Aortic smooth muscle cell (primary cell): ENCODE data around the gene FAM114A1. TPM values are rescaled to one million over a fixed set of nuclear protein-coding genes. Genes with fewer than 3 reads are reported as not detected.

Experiments used
- total RNA-seq: library from RNA; depleted of rRNA; stranded (reverse); fragments of >200 nt; gene quantifications from 2 replicates; pipeline ENCODE4 v1.2.3, GENCODE V29; 2014

The FAM114A1 gene
- 416 and 446 TPM in 2 replicates for total RNA-seq

GRCh38 chr4:38867478-38868058 is at the start of gene FAM114A1:
FAM114A1 (plus strand) TSS chr4:38867806; CDS start chr4:38878079, 10,273 bp downstream.

DNA sequence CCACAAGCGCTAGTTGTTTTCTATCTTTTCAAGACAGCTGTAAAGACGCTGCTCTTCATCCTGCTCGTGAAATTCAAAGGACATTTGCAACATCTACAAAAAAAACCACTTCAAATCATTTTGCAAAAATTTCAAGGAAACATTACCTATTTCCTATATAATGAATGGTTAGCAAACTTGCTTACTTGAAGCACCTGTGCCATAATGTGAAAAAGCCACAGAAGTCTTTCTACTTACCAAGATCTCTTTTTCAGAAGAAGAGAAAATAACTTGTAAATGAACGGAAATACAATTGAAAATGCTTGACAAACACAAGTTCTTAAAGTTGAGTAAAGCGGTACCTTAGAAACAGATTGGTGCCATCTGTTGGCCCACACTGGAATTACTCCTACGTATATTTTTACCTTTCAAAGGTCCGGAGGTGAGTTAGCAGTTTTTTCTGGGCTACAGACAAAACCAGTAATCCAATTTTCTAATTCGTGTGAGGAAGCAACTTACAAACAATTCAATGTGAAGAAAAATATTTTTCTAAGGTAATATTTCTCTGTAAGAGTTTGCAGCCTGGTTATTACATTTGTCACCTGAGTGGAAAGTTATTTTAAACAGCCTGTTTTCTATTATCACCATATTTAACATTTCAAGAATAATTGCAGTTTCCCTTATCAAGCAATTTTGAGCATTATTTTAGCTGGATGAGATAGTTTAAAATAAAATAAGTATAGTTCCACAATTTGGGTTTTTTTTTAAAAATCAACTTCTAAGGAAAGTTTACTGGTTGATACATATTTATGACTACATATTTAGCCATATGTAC is 10.9 kb upstream of the FAM114A1 start, which contains the start of gene TLR6:
TSS of gene TLR6 (minus strand) at position 294 of the 814 bp plus-strand sequence. CDS start 27,344 bp downstream, outside the sequence.

Other genes with a start within 250 kb of the FAM114A1 start
- 14.8 and 19.8 TPM in 2 replicates for gene KLF3, start 203.6 kb upstream of the FAM114A1 start, total RNA-seq
- gene TLR10, start 84.8 kb upstream of the FAM114A1 start, total RNA-seq = not detected in 2 replicates
- 2.6 and 4.9 TPM in 2 replicates for gene TLR1, start 63.0 kb upstream of the FAM114A1 start, total RNA-seq
- gene TLR6, start 11.0 kb upstream of the FAM114A1 start, total RNA-seq = 1.4 and 1.8 TPM in 2 replicates
- gene TMEM156, start 164.6 kb downstream of the FAM114A1 start, total RNA-seq = 0.13 and 0.37 TPM in 2 replicates
- gene KLHL5, start 194.4 kb downstream of the FAM114A1 start, total RNA-seq = 57.8 and 59.6 TPM in 2 replicates